A549 treated with GW870086 at 1 μM for 4 hours (cell line): ENCODE measurements around the gene CACNG8. TPM values are rescaled to one million over a fixed set of nuclear protein-coding genes. Genes with fewer than 3 reads are reported as not detected.

Experiments
- total RNA-seq: library from RNA; stranded (reverse); fragments of 200-300 nt; extraction: Qiagen RNA extraction; gene quantifications from 5 replicates; pipeline ENCODE4 v1.2.3, GENCODE V29; 2022; ENCODE audit warnings: low read depth

CACNG8 gene
- total RNA-seq, result 0.66 to 1.2 TPM (median 1.1 TPM) in 5 replicates

DNA sequence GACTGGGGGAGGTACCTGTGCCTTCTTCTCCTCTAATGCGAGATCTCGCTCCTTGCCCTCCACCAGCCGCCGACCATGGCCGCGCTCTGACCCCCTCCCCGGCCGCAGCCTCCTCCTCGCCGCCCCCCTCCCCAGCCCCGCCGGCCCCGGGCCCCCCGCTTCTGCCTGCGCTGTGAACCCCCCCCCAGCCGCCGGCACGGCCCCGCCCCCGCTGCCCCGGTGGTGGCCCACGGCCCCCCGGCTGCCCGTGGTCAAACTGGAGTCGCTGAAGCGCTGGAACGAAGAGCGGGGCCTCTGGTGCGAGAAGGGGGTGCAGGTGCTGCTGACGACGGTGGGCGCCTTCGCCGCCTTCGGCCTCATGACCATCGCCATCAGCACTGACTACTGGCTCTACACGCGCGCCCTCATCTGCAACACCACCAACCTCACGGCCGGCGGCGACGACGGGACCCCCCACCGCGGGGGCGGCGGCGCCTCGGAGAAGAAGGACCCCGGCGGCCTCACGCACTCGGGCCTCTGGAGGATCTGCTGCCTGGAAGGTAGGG lies at the start of gene CACNG8:
Gene CACNG8, plus strand, starts transcription at position 51 of the 545 bp plus-strand sequence.

DNA sequence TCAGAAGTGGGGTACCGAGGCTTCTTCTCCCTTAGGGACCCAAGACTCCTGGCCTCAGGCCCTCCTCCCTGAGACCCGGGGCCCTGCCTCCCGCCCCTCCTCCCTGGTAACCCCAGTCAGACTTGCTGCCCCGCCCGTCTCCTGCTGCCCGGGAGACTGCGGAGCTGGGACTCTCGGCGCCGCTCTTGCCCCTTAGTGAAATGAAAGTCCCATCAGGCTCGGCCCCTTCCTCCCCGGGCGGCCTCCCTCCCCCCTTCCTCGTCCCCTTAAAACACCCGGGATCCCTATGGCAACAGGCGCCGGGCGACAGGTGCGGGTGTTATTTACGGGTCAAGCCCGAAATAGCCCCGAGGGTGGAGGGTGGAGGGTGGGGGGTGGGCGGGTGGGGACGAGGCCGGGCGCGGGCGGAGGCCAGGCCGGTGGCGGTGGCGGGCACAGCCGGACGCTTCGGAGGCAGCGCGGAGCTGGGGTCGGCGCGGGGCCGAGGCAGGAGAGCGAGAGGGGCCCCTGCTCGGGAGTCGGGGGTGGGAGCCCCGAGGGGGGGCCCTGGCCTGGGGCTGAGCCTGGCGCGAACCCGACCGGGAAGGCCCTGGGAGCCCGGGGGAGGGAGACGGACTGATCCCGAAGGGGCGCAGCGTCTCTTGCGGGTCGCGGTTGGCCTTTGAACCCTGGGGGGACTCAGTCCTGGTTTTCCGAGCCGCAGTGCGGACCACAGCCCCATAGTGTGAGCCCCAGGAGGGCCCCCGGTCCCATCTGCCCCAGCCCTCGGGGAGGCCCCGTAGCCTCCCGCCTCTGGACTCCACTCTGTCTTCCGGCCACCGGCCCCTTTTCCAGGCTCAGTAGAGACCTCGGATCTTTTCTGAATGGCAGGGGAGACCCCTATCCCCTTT lies 28.7 kb downstream of the CACNG8 start, which contains the start of gene CACNG6:
Gene CACNG6, plus strand, starts transcription at position 414 of the 890 bp plus-strand sequence. CDS start 1,241 bp downstream, outside the sequence.

Other genes with a start within 250 kb of the CACNG8 start
- not detected in 5 replicates for gene NLRP12, start 138.6 kb upstream of the CACNG8 start, total RNA-seq
- 202 to 310 TPM (median 291 TPM) in 5 replicates for gene MYADM, start 95.1 kb upstream of the CACNG8 start, total RNA-seq
- gene PRKCG, start 80.7 kb upstream of the CACNG8 start, total RNA-seq, result 4.2 to 7.3 TPM (median 6.0 TPM) in 5 replicates
- 5.1 to 10.5 TPM (median 8.6 TPM) in 5 replicates for gene CACNG7, start 53.7 kb upstream of the CACNG8 start, total RNA-seq
- gene CACNG6, start 28.7 kb downstream of the CACNG8 start, total RNA-seq, result 7.9 to 14.2 TPM (median 11.6 TPM) in 5 replicates
- gene VSTM1, start 101.0 kb downstream of the CACNG8 start, total RNA-seq, result 0.27 to 1.5 TPM (median 0.47 TPM) in 5 replicates
- gene TARM1, start 118.4 kb downstream of the CACNG8 start, total RNA-seq, result not detected in 5 replicates
- gene OSCAR, start 137.9 kb downstream of the CACNG8 start, total RNA-seq, result 0.17 to 0.44 TPM (median 0.23 TPM) in 5 replicates
- gene NDUFA3, start 139.9 kb downstream of the CACNG8 start, total RNA-seq, result 196 to 262 TPM (median 224 TPM) in 5 replicates
- gene TFPT, start 152.7 kb downstream of the CACNG8 start, total RNA-seq, result 19.1 to 23.8 TPM (median 20.9 TPM) in 5 replicates
- gene PRPF31, start 152.8 kb downstream of the CACNG8 start, total RNA-seq, result 104 to 119 TPM (median 115 TPM) in 5 replicates
- 44.4 to 68.3 TPM (median 63.5 TPM) in 5 replicates for gene CNOT3, start 174.8 kb downstream of the CACNG8 start, total RNA-seq
- gene LENG1, start 196.8 kb downstream of the CACNG8 start, total RNA-seq, result 7.3 to 9.1 TPM (median 8.1 TPM) in 5 replicates
- gene TMC4, start 210.2 kb downstream of the CACNG8 start, total RNA-seq, result 0.53 to 1.7 TPM (median 0.91 TPM) in 5 replicates
- gene MBOAT7, start 226.6 kb downstream of the CACNG8 start, total RNA-seq, result 115 to 158 TPM (median 153 TPM) in 5 replicates
- 86.6 to 131 TPM (median 124 TPM) in 5 replicates for gene TSEN34, start 228.4 kb downstream of the CACNG8 start, total RNA-seq
- 2,157 to 2,797 TPM (median 2,191 TPM) in 5 replicates for gene RPS9, start 237.9 kb downstream of the CACNG8 start, total RNA-seq